LNCAP (cell line): ENCODE data around the gene LRRN2.

Experiments
- TF ChIP-seq, protein P1 (sequence below): fragments of 450-650 bp; IDR thresholded peaks from 2 replicates; pipeline ENCODE4 v1.5.1; 2017; ENCODE audit warnings: mild to moderate bottlenecking

LRRN2 gene

DNA sequence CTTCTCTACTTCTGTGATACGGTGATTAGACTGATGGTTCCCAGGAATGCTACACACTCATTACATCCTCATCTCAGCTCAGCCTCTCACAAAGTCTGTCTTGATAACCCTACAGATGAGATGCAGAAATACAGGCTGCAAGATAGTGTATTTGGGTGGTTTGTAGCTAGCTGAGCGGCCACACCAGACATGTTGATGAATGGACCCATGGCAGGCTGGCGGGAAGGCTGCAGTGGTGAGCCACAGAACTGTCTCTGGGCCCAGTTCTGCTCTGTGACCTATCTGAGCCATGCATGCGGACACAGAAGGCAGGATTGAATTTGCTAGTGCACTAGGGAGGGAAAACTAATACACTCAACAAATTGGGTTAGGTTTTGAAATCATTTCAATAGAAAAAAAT, 71.9 kb downstream of the LRRN2 start:
- TF ChIP-seq, protein P1, sequence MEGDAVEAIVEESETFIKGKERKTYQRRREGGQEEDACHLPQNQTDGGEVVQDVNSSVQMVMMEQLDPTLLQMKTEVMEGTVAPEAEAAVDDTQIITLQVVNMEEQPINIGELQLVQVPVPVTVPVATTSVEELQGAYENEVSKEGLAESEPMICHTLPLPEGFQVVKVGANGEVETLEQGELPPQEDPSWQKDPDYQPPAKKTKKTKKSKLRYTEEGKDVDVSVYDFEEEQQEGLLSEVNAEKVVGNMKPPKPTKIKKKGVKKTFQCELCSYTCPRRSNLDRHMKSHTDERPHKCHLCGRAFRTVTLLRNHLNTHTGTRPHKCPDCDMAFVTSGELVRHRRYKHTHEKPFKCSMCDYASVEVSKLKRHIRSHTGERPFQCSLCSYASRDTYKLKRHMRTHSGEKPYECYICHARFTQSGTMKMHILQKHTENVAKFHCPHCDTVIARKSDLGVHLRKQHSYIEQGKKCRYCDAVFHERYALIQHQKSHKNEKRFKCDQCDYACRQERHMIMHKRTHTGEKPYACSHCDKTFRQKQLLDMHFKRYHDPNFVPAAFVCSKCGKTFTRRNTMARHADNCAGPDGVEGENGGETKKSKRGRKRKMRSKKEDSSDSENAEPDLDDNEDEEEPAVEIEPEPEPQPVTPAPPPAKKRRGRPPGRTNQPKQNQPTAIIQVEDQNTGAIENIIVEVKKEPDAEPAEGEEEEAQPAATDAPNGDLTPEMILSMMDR = no peak

DNA sequence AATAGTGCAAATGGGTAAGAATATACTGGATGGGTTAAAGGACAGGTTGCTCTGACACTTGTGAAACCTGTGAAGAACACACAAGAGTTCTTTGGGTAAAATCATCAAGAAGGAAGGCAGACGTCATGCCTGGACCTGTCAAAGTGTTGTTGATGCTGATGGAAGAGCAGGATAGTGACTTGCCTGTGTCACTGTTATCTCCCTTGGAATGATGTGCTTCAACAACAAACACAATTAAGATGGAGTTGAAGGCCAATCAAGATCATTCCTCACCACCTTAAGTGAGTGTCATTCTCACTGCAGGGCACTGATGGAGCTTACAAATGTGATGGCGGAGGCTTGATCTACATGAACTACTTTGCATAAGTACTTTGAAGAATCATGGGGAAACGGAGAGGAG, 73.2 kb downstream of the LRRN2 start:
- TF ChIP-seq, protein P1 = no peak

DNA sequence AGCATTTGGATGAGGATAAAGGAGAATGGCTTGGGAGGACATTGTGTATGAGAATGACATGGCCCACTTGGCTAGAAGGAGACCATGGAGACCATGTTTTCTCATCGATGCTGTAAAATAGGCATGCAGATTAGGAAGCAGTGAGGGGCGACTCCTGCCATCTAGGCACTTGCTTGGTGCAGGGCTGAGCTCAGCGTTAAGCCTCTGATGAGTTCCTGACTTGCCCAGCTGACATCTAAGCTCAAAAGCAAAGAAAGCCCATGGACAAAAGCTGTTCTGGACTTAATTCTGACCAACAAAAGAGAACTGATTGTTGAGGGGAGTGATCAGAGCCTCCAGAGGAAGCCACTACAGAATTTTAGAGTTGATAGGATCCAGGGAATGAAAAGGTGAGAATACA, 74.5 kb downstream of the LRRN2 start:
- TF ChIP-seq, protein P1 = no peak

DNA sequence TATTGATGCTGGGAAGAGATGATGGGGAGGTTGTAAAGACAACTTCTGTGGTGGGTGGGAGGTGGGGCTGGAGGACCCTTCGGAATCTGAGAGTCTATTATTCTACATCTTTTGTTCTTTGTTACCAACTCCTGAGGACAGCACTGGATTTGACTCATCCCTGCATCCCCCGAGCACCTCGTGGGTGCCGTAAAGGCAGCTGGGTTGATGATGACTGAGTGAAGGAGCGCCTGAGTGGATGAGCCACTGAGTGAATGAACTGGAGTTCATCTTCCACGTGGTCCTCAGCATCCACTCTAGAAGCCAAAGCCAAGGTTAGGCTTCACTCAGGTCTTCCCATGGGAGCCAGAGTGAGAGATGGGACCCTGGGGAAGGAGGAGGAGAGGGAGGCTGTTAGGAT, 77.6 kb downstream of the LRRN2 start:
- TF ChIP-seq, protein P1 = no peak

DNA sequence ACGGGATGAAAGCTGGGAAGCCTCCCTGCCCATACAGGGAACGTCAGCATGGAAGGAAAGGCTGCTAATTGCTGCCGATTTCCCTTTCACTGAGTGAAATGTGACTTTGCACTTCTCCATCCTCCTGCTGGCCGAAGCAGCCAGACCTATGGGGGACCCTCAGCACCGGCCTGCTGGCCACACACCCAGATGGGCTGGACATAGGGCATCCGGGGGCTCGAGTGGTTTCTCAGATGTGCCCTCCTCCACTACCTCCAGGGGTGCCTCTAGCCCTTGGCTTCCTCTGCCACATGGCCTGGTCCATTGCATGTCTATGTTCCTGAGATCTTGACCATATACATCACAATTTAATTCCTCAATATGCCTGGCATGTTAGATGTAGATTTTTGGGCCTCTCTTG, 79.7 kb downstream of the LRRN2 start:
- TF ChIP-seq, protein P1 = no peak

DNA sequence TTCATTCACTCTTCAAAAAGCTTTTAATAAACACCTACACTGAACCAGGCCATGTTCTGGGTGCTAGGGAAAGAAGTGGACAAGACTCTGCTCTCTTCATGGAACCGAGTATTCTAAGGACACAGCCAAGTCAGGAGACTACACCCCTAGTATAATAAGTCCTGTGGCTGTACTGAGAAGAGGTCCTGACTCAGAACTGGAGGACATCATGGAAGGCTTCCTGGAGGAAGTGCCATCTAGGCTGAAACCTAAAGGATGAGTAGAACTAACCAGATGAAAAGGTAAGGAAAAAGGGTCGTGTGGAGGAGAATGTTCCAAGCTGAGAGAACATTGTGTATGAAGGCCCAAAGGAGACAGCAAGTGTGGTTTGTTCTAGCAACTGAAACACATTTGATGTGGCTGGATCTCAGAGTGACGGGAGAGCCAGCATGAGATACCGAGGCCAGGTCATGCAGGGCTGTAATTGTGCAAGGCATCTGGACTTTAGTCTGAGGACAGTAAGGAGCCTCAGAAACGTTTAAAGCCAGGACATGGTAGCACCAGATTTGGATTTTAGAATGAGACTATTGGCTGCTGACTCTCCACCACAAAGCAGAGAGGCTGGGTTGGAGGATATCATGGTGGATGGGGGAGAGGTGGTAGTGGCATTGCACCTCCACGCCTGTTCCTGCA, 82.5 kb downstream of the LRRN2 start:
- TF ChIP-seq, protein P1 = no peak

DNA sequence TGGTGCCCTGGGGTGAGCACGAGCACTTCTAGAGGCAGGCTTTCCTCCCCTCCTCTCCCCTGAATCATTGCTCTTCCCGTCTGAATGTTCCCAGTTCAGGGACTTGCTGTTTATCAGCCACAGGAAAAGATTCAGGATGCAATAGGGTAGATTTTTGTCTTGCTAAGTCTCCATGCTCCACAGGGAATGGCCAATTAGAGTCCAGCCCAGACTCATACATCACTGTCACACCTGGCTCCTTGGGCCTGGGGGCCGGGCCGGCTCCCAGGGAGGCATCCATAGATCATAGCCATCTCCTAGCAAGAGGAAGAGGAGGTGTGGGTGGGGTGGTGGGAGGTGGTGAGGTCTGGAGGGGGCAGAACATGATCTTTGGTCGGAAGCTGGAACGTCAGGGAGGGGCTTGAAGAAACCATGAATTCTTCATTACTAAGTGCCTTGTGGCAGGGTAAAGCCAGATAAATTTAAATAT, 83.4 kb downstream of the LRRN2 start:
- TF ChIP-seq, protein P1 = no peak

DNA sequence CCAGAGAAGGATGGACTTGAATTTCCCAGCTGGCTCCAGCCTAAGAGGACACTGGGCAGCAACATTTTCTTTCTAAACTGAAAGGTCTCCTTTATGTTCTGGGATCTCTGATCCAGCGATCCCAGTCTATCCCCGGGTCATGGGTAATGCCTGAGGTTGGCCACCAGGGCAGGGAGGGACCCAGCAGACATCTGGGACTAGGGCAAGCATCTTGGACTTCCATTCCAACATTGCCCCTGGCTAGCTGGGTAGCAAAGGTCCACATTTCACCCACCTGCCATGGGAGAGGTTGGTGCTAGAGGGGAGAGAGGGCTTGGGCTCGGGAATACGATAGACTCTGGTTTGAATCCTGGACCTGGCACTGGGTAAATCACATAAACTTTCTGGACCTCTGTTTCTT, 84.6 kb downstream of the LRRN2 start:
- TF ChIP-seq, protein P1 = no peak
